GM21717 (cell line): Measurements from ENCODE around the gene SUSD6.

ENCODE experiments used
- ATAC-seq: cut with Tn5 transposase; IDR thresholded peaks from one replicate; pipeline ENCODE4 v1.9.1; 2021; ENCODE audit warnings: mild to moderate bottlenecking, moderate library complexity; ENCODE audit not compliant: unreplicated experiment

SUSD6 gene

GRCh38 chr14:69755296-69755695, 143.9 kb downstream of the SUSD6 start:
- ATAC-seq, result no peak

GRCh38 chr14:69755784-69756183, 144.4 kb downstream of the SUSD6 start:
- no peak for ATAC-seq

- ATAC-seq, result no peak
Measured at GRCh38 chr14:69756298-69756697, 144.9 kb downstream of the SUSD6 start.

DNA sequence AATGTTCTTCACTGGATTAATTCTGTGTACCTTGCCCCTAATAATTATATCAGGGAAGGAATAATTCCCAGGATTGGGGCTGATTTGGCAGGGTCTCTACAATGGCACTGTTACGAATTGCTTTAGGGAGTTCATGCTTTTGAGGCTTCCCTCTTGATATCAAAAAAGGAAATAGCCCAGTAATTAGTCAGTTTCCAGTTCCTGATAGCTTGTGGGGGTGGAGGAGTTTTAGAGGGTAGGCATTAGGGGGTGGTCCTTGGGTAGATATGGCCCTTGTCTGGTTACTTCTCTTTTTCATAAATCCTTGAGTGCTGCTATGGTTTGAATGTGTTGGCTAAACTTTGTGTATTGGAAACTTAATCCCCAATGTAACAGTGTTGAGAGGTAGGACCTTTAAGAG, 149.4 kb downstream of the SUSD6 start:
- no peak for ATAC-seq

GRCh38 chr14:69763761-69764510, 152.5 kb downstream of the SUSD6 start:
- ATAC-seq, result no peak
